T-helper 2 cell treated with Interferon-gamma antibody and Interleukin-4, amounts not matched to agents 5 μg/mL and 100 μg/mL, for 36 hours (primary cell): ENCODE results near the gene ARHGAP8.
A peak's percentile ranks its signal among the peaks of the same experiment; 100 is the strongest.

ENCODE experiments used
- DNase-seq: peaks from one replicate; pipeline ENCODE4 v3.0.0; 2021; ENCODE audit warnings: low spot score
- H3K27ac Mint-ChIP-seq: one replicate; pipeline ENCODE4 v1.8.0; 2021; ENCODE audit warnings: mild to moderate bottlenecking, mixed read lengths
- H3K27me3 Mint-ChIP-seq: one replicate; pipeline ENCODE4 v1.8.0; 2021; ENCODE audit warnings: low read depth, mixed read lengths
- H3K36me3 Mint-ChIP-seq: one replicate; pipeline ENCODE4 v1.8.0; 2021; ENCODE audit warnings: low read depth, mixed read lengths
- H3K4me1 Mint-ChIP-seq: one replicate; pipeline ENCODE4 v1.8.0; 2021; ENCODE audit warnings: low read depth, mixed read lengths
- H3K4me3 Mint-ChIP-seq: one replicate; pipeline ENCODE4 v1.8.0; 2022; ENCODE audit warnings: mild to moderate bottlenecking, moderate library complexity, mixed read lengths
- H3K9me3 Mint-ChIP-seq: one replicate; pipeline ENCODE4 v1.8.0; 2021; ENCODE audit warnings: mixed read lengths

The ARHGAP8 gene

DNA sequence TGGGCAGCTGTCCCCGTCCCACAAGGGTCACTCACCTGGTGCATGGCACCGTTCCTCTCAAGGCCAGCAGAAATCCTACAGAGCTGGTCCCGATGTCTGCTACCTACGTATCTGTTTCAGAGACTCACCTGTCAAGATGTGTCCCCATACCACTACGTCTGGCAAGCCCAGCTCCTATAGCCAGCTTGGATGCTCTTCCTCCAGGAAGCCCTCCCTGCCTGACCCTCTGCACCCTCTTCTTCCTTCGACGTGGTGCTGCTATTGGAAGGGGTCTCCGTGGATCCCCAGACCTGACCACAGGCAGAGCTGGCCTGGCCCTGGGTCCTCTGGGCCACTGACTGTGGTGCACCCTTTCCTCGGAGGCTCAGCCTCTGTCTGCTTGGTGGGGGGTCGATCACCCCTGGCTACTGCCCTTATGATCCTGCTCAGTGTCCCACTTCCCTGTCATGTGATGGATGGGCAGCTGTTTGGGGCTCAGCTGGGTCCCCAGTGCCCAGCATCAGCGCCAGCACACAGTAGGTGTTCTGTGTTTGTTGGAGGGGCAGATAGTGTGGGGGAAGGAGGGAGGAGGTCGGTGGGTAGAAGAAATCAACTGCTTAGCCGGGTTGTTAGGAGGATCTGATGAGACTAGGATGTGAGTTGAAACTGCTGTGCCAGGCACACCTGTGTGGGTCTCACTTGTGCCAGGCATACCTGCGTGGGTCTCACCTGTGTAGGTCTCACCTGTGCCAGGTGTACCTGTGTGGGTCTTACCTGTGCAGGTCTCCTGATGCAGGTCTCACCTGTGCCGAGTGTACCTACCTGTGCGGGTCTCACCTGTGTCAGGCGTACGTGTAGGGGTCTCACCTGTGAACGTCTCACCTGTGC lies 21.7 kb upstream of the ARHGAP8 start:
- Mint-ChIP-seq H3K27me3 (no peaks in the 10 kb centered on the region), H3K27ac (no peak overlapping the region), H3K36me3 (no peaks in the 10 kb centered on the region), H3K4me1 (no peaks in the 10 kb centered on the region), H3K9me3 (no peaks in the 10 kb centered on the region), H3K4me3 (no peak overlapping the region)
- no peak for DNase-seq

DNA sequence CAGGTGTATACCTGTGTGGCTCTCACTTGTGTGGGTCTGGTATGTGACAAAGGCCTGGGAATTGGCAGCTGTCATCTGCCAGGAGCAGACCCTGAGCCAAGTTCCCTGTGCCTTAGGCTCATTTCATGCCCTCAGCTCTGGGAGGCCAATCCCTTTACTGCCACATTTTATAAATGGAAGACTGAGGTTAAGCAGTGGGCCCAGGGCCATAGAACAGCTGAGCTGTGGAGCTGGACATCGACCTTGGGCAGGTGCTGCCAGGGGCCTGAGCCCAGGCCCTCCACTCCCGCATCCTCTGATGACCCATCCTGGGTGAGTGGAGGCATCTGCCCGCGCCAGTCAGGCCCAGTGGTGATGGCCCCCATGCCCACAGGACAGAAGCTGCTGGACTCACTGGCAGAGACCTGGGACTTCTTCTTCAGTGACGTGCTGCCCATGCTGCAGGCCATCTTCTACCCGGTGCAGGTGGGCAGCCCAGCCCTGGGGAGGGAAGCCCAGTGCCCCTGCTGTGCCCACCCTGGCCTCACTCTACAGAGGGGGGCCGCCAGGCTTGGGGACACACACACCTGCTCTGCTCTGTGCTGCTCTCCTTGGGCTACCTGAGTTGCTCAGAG lies 20.9 kb upstream of the ARHGAP8 start:
- Mint-ChIP-seq H3K4me1 (no peaks in the 10 kb centered on the region), H3K4me3 (no peak overlapping the region), H3K27ac (no peak overlapping the region), H3K27me3 (no peaks in the 10 kb centered on the region), H3K36me3 (no peaks in the 10 kb centered on the region), H3K9me3 (no peaks in the 10 kb centered on the region)
- no peak for DNase-seq

DNA sequence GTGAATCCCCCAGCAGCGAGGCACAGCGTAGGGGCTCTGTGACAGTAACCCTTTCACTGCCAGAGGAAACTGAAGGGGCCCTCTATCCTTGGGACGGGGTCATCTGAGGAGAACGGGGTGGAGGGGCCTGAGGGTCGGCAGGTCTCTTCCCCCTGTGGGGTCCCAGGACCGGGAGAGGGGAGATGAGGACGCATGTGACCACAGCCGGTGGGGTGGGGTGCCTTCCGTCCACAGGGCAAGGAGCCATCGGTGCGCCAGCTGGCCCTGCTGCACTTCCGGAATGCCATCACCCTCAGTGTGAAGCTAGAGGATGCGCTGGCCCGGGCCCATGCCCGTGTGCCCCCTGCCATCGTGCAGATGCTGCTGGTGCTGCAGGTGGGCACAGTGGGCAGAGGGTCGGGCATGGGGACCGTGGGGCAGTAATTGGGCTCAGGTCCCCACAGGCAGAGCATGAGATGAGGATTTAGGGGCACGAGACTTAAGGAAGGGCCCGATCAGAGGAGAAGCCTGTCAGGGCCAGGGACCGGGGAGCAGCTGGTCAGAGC lies 20.3 kb upstream of the ARHGAP8 start:
- H3K36me3 Mint-ChIP-seq = no peaks in the 10 kb centered on the region
- DNase-seq = no peak
- H3K4me3 Mint-ChIP-seq = no peak overlapping the region
- H3K27ac Mint-ChIP-seq = no peak overlapping the region
- no peaks in the 10 kb centered on the region for H3K9me3 Mint-ChIP-seq
- H3K4me1 Mint-ChIP-seq = no peaks in the 10 kb centered on the region
- H3K27me3 Mint-ChIP-seq = no peaks in the 10 kb centered on the region

DNA sequence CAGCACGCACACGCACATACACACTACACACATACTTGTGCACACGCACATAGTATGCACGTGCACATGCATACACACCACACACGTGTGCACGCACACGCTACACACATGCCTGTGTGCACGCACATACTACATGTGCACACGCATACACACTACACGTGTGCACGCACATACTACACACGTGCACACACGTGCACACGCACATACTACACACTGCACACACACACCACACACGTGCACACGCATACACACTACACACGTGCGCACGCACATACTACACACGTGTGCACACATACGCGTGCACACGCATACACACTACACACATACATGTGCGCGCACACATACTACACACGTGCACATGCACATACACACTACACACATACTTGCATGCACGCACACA lies 19.7 kb upstream of the ARHGAP8 start:
- Mint-ChIP-seq H3K27me3 (no peaks in the 10 kb centered on the region), H3K4me3 (no peak overlapping the region), H3K9me3 (no peaks in the 10 kb centered on the region), H3K4me1 (no peaks in the 10 kb centered on the region), H3K36me3 (no peaks in the 10 kb centered on the region), H3K27ac (no peak overlapping the region)
- DNase-seq = no peak

DNA sequence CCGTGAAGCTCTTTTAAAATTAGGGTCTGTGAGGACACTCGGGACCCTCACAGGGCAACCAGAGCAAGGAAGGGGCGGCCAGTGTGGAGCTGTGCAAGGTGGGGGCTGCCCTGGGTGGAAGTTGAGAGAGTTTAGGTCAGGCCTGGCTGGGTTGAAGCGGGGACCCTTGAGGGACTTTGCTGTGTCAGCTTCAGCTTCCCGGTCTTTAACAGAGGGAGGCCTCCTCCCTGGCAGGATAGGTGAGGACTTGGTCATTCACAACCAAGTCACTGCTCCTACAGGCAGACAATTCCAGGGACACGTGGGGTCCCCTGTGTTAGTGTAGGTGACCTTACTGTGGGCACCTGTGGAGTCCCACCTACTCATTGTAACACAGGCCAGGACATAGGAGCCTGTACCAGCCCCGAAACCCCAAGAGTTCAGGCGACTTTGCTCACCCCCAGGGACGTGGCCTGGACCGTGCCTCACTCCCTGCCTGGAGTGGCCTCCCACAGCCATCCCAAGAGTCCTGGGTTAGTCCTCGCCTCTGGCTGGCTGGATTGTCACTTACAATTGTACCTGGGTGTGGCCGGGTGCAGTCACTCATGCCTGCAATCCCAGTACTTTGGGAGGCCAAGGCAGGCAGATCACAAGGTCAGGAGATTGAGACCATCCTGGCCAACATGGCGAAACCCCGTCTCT lies 18.8 kb upstream of the ARHGAP8 start:
- no peaks in the 10 kb centered on the region for H3K36me3 Mint-ChIP-seq
- no peak overlapping the region for H3K27ac Mint-ChIP-seq
- no peak for DNase-seq
- H3K27me3 Mint-ChIP-seq = no peaks in the 10 kb centered on the region
- H3K4me1 Mint-ChIP-seq = no peaks in the 10 kb centered on the region
- H3K4me3 Mint-ChIP-seq = no peak overlapping the region
- H3K9me3 Mint-ChIP-seq = no peaks in the 10 kb centered on the region

DNA sequence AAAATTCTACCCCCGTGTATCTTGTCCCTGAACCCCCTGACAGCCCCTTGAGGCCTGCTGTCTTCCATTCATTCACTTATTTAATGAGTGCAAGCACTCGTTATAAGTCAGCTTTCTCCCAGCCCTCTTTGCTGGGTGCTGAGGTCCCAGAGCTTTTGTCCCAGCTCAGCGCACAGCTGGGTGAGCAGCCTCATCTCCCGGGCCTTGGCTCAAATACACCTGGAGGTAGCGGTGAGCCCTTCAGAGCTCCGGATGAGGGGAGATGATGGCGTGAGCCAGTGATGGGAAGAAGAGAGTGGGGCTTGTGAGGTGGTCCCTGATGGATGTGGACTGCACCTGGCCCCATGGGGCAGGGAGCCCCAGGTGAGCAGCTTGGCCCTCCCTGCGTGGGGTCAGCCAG lies 18.1 kb upstream of the ARHGAP8 start:
- Mint-ChIP-seq H3K4me1 (no peaks in the 10 kb centered on the region), H3K4me3 (no peak overlapping the region), H3K27me3 (no peaks in the 10 kb centered on the region), H3K27ac (no peak overlapping the region), H3K36me3 (no peaks in the 10 kb centered on the region), H3K9me3 (no peaks in the 10 kb centered on the region)
- no peak for DNase-seq

DNA sequence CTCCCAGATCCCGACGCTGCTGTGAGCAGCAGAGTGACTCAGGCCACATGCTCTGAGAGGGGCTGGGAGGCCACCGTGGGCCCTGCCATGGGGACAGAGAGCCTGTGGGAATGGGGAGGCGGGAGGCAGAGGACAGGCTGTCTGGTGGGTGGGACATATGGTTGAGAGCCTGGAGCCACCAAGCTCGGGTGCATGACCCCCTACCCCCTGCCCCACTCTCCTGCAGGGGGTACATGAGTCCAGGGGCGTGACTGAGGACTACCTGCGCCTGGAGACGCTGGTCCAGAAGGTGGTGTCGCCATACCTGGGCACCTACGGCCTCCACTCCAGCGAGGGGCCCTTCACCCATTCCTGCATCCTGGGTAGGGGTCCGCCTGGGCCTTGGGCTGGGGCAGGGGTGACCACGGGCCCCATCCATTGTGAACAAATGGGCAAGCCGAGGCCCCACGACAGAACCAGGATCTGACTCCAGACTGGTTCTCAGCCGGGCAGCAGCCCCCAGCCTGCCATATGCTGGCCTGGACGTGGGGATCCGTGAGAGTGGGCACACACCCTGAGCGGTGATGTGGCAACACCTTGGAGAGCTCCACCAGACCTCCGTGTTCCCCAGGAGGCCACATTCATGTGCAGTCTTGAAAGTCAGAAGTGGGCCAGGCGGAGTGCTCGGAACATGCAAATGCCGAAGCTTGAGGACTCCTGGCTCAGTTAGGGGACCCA lies 17.4 kb upstream of the ARHGAP8 start:
- Mint-ChIP-seq H3K27ac (no peak overlapping the region), H3K27me3 (no peaks in the 10 kb centered on the region), H3K36me3 (no peaks in the 10 kb centered on the region), H3K4me3 (no peak overlapping the region), H3K9me3 (no peaks in the 10 kb centered on the region), H3K4me1 (no peaks in the 10 kb centered on the region)
- DNase-seq = no peak

DNA sequence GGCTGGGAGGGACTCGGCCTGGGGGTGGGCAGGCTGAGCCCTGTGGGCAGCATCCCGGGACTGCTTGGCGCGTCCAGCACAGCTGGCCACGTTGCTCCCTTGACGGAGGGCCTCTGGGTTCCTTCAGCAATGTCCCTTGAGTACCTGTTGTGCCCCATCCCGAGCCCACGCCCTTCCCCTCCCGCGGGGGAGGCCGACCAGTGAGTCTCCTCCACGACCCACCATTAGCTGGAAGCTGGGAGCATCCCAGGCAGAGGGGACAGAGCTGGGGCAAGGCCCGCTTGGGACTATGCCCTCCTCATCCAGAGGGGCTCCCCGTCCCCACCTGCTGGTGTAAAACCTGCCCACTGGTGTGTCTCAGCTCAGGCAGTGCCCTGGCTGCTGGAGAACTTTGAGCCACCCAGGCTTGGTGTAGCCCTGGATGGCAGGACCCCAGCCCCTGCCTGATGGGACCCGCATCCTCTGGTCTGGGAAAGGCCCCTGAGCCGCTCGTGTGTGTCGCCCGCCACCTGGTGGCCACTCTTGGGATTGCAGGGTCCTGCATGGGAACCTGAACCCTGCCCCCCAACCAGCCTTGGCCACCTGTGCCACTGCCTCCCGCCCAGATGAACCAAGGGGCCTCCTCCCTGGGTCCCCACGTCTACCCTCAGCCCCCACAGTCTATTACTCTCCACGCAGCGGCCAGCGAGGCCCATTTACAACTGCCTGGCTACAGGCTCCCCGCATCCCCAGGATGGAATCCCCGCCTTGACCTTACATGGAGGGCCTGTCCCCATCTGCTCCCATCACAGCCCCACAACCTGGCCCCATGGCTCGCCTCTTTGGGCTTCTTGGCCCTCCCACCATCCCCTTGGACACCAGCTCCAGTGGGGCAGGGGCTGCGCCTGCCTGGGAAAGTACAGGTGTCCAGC lies 16.6 kb upstream of the ARHGAP8 start:
- H3K4me3 Mint-ChIP-seq = no peak overlapping the region
- no peaks in the 10 kb centered on the region for H3K9me3 Mint-ChIP-seq
- no peaks in the 10 kb centered on the region for H3K27me3 Mint-ChIP-seq
- H3K27ac Mint-ChIP-seq = no peak overlapping the region
- DNase-seq = peak; percentile 68
- H3K36me3 Mint-ChIP-seq = no peaks in the 10 kb centered on the region
- no peaks in the 10 kb centered on the region for H3K4me1 Mint-ChIP-seq

DNA sequence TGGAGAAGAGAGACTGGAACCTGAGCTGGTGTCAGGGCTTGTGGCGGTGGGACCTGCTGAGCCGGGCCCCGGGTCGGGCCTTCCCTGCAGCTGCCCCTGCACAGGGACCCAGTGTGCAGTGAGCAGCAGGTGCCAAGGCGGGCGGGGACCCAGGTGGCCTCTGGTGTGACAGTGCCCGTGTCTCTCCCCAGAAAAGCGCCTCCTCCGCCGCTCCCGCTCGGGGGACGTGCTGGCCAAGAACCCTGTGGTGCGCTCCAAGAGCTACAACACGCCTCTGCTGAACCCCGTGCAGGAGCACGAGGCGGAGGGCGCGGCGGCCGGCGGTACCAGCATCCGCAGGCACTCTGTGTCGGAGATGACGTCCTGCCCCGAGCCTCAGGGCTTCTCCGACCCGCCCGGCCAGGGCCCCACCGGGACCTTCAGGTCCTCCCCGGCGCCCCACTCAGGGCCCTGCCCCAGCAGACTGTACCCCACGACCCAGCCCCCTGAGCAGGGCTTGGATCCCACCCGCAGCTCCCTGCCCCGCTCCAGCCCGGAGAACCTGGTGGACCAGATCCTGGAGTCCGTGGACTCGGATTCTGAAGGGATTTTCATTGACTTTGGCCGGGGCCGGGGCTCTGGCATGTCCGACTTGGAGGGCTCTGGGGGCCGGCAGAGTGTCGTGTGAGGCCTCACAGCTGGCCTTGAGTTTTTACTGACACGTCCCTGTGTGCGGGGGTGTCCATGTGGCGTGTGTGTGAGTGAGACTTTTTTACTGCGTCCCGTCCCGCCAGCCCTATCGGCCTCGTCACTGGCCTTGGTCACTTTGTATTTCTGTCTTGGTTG lies 15.6 kb upstream of the ARHGAP8 start:
- Mint-ChIP-seq H3K4me3 (no peak overlapping the region), H3K36me3 (no peaks in the 10 kb centered on the region), H3K27me3 (no peaks in the 10 kb centered on the region), H3K9me3 (no peaks in the 10 kb centered on the region), H3K4me1 (no peaks in the 10 kb centered on the region), H3K27ac (no peak overlapping the region)
- no peak for DNase-seq

DNA sequence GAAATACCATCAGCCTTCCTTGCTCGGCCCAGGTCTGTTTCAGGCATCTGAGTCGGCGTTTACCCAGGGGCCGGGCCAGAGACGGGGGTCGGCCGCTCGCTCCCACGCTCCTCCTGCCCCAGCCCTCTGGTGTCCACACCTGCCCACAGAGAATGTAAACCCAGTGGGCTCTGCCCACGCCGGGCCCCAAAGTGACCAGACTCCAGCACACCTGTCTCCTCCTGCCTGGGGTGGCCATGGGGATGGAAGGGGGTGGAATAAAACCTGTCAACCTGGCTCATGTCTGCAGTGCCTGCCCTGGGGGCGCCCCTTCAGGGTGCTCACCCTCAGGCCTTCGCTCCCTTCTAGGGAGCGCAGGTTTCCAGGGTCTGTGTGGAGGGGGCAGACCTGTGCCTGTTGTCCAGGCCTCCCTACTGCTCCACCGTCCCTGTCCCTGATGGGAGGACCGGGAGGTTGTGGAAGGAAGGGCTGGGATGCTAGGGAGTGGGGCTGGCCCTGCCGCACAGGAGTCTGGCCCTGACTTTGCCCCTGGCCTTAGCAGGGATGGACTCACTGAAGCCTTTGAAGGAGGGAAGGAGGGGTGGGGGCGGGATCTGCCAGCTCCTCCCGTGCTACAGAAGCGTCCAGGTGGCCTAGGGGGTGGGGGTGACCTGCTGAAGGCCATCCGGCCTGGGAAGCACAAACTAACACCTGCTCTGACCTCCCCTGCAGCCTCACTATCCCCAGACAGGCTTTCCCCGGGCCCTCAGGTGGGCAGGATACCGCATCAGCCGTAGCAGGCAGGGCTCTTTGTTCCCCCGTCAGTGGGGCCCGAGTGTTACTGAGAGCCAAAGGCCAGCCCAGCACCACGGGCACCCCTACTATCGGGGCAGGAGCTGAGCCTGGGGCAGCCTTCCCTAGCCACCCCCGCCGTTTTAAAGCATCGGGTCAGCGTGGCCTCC lies 14.7 kb upstream of the ARHGAP8 start:
- no peaks in the 10 kb centered on the region for H3K9me3 Mint-ChIP-seq
- H3K4me3 Mint-ChIP-seq = no peak overlapping the region
- no peaks in the 10 kb centered on the region for H3K27me3 Mint-ChIP-seq
- H3K36me3 Mint-ChIP-seq = no peaks in the 10 kb centered on the region
- no peaks in the 10 kb centered on the region for H3K4me1 Mint-ChIP-seq
- H3K27ac Mint-ChIP-seq = no peak overlapping the region
- no peak for DNase-seq

DNA sequence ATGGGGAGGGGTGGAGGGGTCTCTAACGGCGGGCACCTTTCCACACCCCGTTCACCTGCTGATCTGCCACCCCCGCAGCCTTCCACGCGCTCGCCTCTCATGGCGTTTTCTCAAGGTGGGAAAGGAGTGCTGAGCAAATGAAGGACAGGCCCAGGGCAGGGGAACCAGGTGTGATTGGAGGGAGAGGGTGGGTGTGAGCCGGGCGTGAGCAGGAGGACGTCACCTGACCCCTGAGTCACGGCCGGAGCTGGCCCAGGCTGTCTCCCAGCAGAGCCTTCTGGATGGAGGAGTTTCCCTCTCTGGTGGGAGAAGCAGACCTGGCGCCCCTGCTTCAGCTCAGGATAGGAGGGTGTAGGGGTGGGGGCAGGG lies 14.0 kb upstream of the ARHGAP8 start:
- no peak overlapping the region for H3K27ac Mint-ChIP-seq
- no peaks in the 10 kb centered on the region for H3K27me3 Mint-ChIP-seq
- no peak for DNase-seq
- H3K4me3 Mint-ChIP-seq = no peak overlapping the region
- H3K36me3 Mint-ChIP-seq = no peaks in the 10 kb centered on the region
- H3K4me1 Mint-ChIP-seq = no peaks in the 10 kb centered on the region
- no peaks in the 10 kb centered on the region for H3K9me3 Mint-ChIP-seq

DNA sequence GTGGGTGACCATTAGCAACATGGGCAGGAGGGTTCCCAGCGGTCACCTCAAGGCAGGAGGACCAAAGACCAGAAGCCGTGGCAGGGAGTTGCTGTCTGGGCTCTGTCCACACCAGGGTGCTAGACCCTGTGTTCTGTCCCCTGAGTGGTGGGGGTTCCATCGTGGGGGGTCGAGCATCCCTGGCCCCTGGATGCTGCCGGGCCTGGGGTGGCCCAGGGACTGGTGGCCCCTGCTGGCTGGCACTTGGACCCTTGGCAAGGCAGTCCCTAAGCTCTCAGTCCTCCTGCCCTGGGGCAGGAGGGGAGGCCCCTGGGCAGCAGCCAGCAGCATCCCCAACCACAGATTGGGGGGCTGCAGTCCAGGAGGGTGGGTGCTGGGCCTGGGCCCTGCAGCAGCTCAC lies 13.4 kb upstream of the ARHGAP8 start:
- Mint-ChIP-seq H3K27ac (no peak overlapping the region), H3K4me3 (no peak overlapping the region), H3K27me3 (no peaks in the 10 kb centered on the region), H3K36me3 (no peaks in the 10 kb centered on the region), H3K9me3 (no peaks in the 10 kb centered on the region), H3K4me1 (no peaks in the 10 kb centered on the region)
- DNase-seq = no peak
